ENCODE data around the gene LAIR1.

- TF ChIP-seq EZH2phosphoT487 (IDR thresholded peaks at IDR 0.05; ENCODE audit: insufficient read depth, low read depth) = no peak
- TF ChIP-seq EZH2 (IDR thresholded peaks at IDR 0.05; ENCODE audit: insufficient read depth, poor library complexity, severe bottlenecking) = no peak
Observed at GRCh38 chr19:54376610-54377285, 12.0 kb upstream of the LAIR1 start.
